ENCODE data around the gene P4HA2. TPM values are rescaled to one million over a fixed set of nuclear protein-coding genes. Genes with fewer than 3 reads are reported as not detected.

P4HA2 gene
- polyA plus RNA-seq, 1 of the 3 experiments (the other 2 are of a cell fraction): 67.2 TPM

- no peak overlapping the region for H2AFZ ChIP-seq (ENCODE audit: low read depth)
- no peaks in the 10 kb centered on the region for H3F3A ChIP-seq (replicated peaks; ENCODE audit: insufficient read depth)
- H3K9me3 ChIP-seq: no peaks in the 10 kb centered on the region
- 72% methylated on average over 2 of the region's 3 CpGs for WGBS (ENCODE audit: low lambda C conversion rate)
- no peak for DNase-seq
- CTCF ChIA-PET: no interaction called here
- no peak overlapping the region for H3K4me2 ChIP-seq
- H4K20me1 ChIP-seq (ENCODE audit: insufficient read depth): no peaks in the 10 kb centered on the region
- peaks cover 0 to 4% of the 10 kb centered on the region in 2 experiments; a peak in 1 of 4 replicates for H3K4me1 ChIP-seq (ENCODE audit: control insufficient read depth in 1 of 2, insufficient read depth in 2 of 2, low read depth in 1 of 2, low read length in 1 of 2)
- H3K79me2 ChIP-seq (ENCODE audit: insufficient read depth): no peaks in the 10 kb centered on the region
- POLR2A ChIA-PET: no interaction called here
- no peaks in the 10 kb centered on the region for H3K36me3 ChIP-seq (replicated peaks in 1 of 2; ENCODE audit: control insufficient read depth in 1 of 2, insufficient read depth in 2 of 2, low read length in 1 of 2)
- H3K27me3 ChIP-seq (ENCODE audit: insufficient read depth): no peaks in the 10 kb centered on the region
- H3K4me3 ChIP-seq (ENCODE audit: low read depth in 2 of 2, low read length in 1 of 2): no peak overlapping the region
- no peak overlapping the region for H3K27ac ChIP-seq (ENCODE audit: low read depth in 2 of 2, low read length in 1 of 2)
- H3K9me2 ChIP-seq: no peaks in the 10 kb centered on the region
- no peak overlapping the region for H3K9ac ChIP-seq
- TF ChIP-seq MEF2A (IDR thresholded peaks at IDR 0.05; ENCODE audit: borderline replicate concordance, low read depth): no peak
- TF ChIP-seq EZH2phosphoT487 (IDR thresholded peaks at IDR 0.05; ENCODE audit: borderline replicate concordance, low read depth): no peak
- TF ChIP-seq CHD2 (IDR thresholded peaks at IDR 0.05; ENCODE audit: low read length, partially characterized antibody): no peak
- TF ChIP-seq REST (IDR thresholded peaks at IDR 0.05; ENCODE audit: low read depth, low read length): no peak
- no peak for TF ChIP-seq EP300 (IDR thresholded peaks at IDR 0.05; ENCODE audit: borderline replicate concordance in 1 of 2, low read depth in 1 of 2, low read length in 1 of 2)
- TF ChIP-seq FOXM1 (IDR thresholded peaks at IDR 0.05; ENCODE audit: low read depth): no peak
Measured at GRCh38 chr5:132232465-132232864, 4.8 kb upstream of the P4HA2 start.

- no peaks in the 10 kb centered on the region for H4K20me1 ChIP-seq (ENCODE audit: insufficient read depth)
- ChIA-PET POLR2A (no interaction called here), CTCF (no interaction called here)
- H3K27ac ChIP-seq (ENCODE audit: low read depth in 2 of 2, low read length in 1 of 2): no peak overlapping the region
- 96% methylated on average over 8 of the region's 9 CpGs for WGBS (ENCODE audit: low lambda C conversion rate)
- no peaks in the 10 kb centered on the region for H3K27me3 ChIP-seq (ENCODE audit: insufficient read depth)
- H3F3A ChIP-seq (replicated peaks; ENCODE audit: insufficient read depth): peaks cover 5% of the 10 kb centered on the region
- no peaks in the 10 kb centered on the region for H3K9me3 ChIP-seq
- H3K4me2 ChIP-seq: no peak overlapping the region
- peaks cover 11 to 14% of the 10 kb centered on the region in 2 experiments; a peak in 2 of 4 replicates for H3K4me1 ChIP-seq (ENCODE audit: control insufficient read depth in 1 of 2, insufficient read depth in 2 of 2, low read depth in 1 of 2, low read length in 1 of 2)
- H3K9ac ChIP-seq: no peak overlapping the region
- no peak overlapping the region for H2AFZ ChIP-seq (ENCODE audit: low read depth)
- no peaks in the 10 kb centered on the region for H3K36me3 ChIP-seq (replicated peaks in 1 of 2; ENCODE audit: control insufficient read depth in 1 of 2, insufficient read depth in 2 of 2, low read length in 1 of 2)
- no peak for TF ChIP-seq JUND (IDR thresholded peaks at IDR 0.05)
- TF ChIP-seq SIN3A (IDR thresholded peaks at IDR 0.05; ENCODE audit: borderline replicate concordance, low read depth, low read length): no peak
- peaks cover 14% of the 10 kb centered on the region; the same call in 1 of the 2 replicates for H3K79me2 ChIP-seq (ENCODE audit: insufficient read depth)
- no peak overlapping the region for H3K4me3 ChIP-seq (ENCODE audit: low read depth in 2 of 2, low read length in 1 of 2)
- H3K9me2 ChIP-seq: no peaks in the 10 kb centered on the region
- DNase-seq: no peak
Measured at GRCh38 chr5:132230871-132231270, 3.2 kb upstream of the P4HA2 start.

Data from SK-N-SH (cell line).